Measurements from ENCODE around the gene DNAAF5.

DNAAF5 gene

GRCh38 chr7:761631-762030 lies 35.1 kb downstream of the DNAAF5 start:
- H3K4me1 ChIP-seq = 0 out of 2 replicates have a peak, but pooled peaks cover 7% of the 10 kb centered on the region
- H3K27me3 ChIP-seq = no peaks in the 10 kb centered on the region
- no peak overlapping the region for H3K27ac ChIP-seq
- peaks cover 99% of the 10 kb centered on the region for H3K36me3 ChIP-seq
- H3K9ac ChIP-seq = no peak overlapping the region
- no peak overlapping the region for H3K4me2 ChIP-seq
- peaks cover 14% of the 10 kb centered on the region for H3K9me3 ChIP-seq
- TF ChIP-seq Cebpa-rat (IDR thresholded peaks at IDR 0.05) = no peak
- H3K4me3 ChIP-seq = no peak overlapping the region
- peaks cover 8% of the 10 kb centered on the region; the same call in 1 of the 2 replicates for H4K20me1 ChIP-seq

DNA sequence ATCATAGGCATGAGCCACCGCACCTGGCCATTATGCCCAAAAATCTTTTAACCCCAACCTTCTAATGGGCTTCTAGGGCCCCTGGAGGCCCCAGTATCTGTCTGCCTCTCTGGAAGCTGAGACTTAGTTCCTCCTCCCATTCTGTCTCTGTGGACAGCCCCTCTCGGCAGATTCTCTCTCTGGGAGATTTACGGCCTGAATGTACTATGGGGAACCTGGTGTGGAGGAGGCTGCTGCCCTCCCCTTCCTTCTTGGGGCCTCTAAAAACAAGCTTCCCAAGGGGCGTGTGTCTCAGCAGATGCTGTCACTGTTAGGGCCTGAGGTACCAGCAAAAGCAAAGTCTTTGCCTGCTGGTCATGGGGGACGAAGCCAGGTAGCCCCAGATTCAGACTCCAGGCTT lies 36.4 kb downstream of the DNAAF5 start:
- Histone ChIP-seq H3K4me1 (0 out of 2 replicates have a peak, but pooled peaks cover 7% of the 10 kb centered on the region), H3K27ac (no peak overlapping the region), H3K9ac (no peak overlapping the region), H4K20me1 (peaks cover 8% of the 10 kb centered on the region; the same call in 1 of the 2 replicates), H3K4me3 (no peak overlapping the region), H3K4me2 (no peak overlapping the region), H3K9me3 (peaks cover 14% of the 10 kb centered on the region), H3K27me3 (no peaks in the 10 kb centered on the region), H3K36me3 (peaks cover 99% of the 10 kb centered on the region)
- no peak for TF ChIP-seq Cebpa-rat (IDR thresholded peaks at IDR 0.05)

DNA sequence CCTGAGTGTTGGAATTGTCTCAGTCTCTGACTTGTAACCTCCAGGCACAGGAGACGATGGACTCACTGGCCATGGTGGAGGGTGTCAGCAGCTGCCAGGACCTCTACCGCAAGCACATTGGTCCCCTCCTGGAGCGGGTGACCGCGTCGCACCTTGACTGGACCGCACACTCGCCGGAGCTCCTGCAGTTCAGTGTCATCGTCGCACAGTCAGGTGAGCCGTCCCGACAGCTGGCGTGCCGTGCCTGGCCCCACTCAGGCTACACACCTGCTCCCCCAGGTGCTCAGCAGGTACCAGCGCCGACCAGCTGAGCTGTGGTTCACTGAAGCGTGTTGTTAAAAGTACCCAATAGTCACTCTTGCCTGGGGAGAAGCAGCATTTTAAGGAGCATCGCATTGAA lies 37.3 kb downstream of the DNAAF5 start:
- Histone ChIP-seq H3K4me1 (0 out of 2 replicates have a peak, but pooled peaks cover 7% of the 10 kb centered on the region), H3K27ac (no peak overlapping the region), H3K4me2 (no peak overlapping the region), H3K9ac (no peak overlapping the region), H3K9me3 (peaks cover 14% of the 10 kb centered on the region), H4K20me1 (peaks cover 8% of the 10 kb centered on the region; the same call in 1 of the 2 replicates), H3K27me3 (no peaks in the 10 kb centered on the region), H3K36me3 (peaks cover 99% of the 10 kb centered on the region), H3K4me3 (no peak overlapping the region)
- no peak for TF ChIP-seq Cebpa-rat (IDR thresholded peaks at IDR 0.05)

DNA sequence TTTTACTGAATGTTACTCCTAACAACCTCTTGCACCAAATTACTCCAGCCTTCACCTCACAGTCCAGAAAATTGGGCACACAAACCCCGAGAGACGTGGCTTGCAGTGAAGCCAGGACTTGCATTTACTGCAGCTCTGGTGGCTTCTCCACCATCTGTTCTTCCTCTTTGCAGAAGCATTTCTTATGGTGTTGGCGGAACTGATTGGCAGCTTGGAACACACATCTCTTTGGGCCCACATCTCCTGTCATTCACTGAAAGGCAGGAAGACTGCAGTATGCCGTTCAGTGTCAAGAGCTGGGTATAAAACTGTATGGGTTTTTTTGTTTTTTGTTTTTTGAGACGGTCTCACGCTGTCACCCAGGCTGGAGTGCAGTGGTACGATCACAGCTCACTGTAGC lies 38.9 kb downstream of the DNAAF5 start:
- peaks cover 9% of the 10 kb centered on the region; the same call in 1 of the 2 replicates for H4K20me1 ChIP-seq
- TF ChIP-seq Cebpa-rat (IDR thresholded peaks at IDR 0.05) = no peak
- H3K27me3 ChIP-seq = no peaks in the 10 kb centered on the region
- H3K4me2 ChIP-seq = no peak overlapping the region
- H3K27ac ChIP-seq = no peak overlapping the region
- peaks cover 14% of the 10 kb centered on the region for H3K9me3 ChIP-seq
- no peak overlapping the region for H3K9ac ChIP-seq
- H3K36me3 ChIP-seq = peaks cover 99% of the 10 kb centered on the region
- H3K4me3 ChIP-seq = no peak overlapping the region
- 0 out of 2 replicates have a peak, but pooled peaks cover 7% of the 10 kb centered on the region for H3K4me1 ChIP-seq

DNA sequence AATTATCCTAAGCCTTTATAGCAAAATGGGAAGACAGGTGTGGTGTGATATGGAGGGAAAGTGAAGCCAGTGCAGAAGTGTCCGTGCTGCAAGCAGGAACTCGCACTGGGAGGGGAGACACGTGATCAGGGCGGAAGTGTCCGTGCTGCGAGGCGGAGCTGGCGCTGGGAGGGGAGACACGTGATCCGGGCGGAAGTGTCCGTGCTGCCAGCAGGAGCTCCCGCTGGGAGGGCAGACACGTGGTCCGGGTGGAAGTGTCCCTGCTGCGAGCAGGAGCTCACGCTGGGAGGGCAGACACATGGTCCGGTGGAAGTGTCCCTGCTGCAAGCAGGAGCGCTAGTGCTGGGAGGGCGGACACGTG lies 41.1 kb downstream of the DNAAF5 start:
- Histone ChIP-seq H3K9me3 (peaks cover 14% of the 10 kb centered on the region), H3K4me3 (no peak overlapping the region), H3K4me1 (peaks cover 14% of the 10 kb centered on the region; the same call in 1 of the 2 replicates), H3K9ac (no peak overlapping the region), H3K27me3 (no peaks in the 10 kb centered on the region), H3K36me3 (peaks cover 97% of the 10 kb centered on the region), H4K20me1 (peaks cover 18% of the 10 kb centered on the region; the same call in 1 of the 2 replicates), H3K27ac (no peak overlapping the region), H3K4me2 (no peak overlapping the region)
- TF ChIP-seq Cebpa-rat (IDR thresholded peaks at IDR 0.05) = no peak

DNA sequence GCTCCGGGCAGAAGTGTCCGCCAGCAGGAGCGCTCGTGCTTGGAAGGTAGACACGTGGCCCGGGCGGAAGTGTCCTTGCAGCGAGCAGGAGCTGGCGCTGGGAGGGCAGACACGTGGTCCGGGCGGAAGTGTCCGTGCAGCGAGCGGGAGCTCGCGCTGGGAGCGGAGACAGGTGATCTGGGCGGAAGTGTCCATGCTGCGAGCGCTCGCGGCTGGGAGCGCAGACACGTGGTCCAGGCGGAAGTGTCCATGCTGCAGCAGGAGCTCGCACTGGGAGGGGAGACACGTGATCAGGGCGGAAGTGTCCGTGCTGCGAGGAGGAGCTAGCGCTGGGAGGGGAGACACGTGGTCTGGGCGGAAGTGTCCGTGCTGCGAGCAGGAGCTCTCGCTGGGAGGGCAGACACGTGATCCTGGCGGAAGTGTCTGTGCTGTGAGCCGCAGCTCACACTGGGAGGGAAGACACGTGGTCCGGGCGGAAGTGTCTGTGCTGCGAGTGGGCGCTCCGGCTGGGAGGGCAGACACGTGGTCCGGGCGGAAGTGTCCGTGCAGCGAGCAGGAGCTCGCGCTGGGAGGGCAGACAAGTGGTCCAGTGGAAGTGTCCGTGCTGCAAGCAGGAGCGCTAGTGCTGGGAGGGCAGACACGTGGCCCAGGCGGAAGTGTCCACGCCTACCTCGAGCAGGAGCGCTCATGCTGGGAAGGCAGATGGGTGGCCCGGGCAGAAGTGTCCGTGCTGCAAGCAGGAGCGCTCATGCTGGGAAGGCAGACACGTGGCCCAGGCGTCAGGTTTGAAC lies 41.6 kb downstream of the DNAAF5 start:
- peaks cover 18% of the 10 kb centered on the region; the same call in 1 of the 2 replicates for H4K20me1 ChIP-seq
- no peaks in the 10 kb centered on the region for H3K27me3 ChIP-seq
- peaks cover 97% of the 10 kb centered on the region for H3K36me3 ChIP-seq
- no peak overlapping the region for H3K4me2 ChIP-seq
- no peak overlapping the region for H3K9ac ChIP-seq
- peaks cover 14% of the 10 kb centered on the region for H3K9me3 ChIP-seq
- TF ChIP-seq Cebpa-rat (IDR thresholded peaks at IDR 0.05) = no peak
- H3K27ac ChIP-seq = no peak overlapping the region
- no peak overlapping the region for H3K4me3 ChIP-seq
- H3K4me1 ChIP-seq = peaks cover 14% of the 10 kb centered on the region; the same call in 1 of the 2 replicates

DNA sequence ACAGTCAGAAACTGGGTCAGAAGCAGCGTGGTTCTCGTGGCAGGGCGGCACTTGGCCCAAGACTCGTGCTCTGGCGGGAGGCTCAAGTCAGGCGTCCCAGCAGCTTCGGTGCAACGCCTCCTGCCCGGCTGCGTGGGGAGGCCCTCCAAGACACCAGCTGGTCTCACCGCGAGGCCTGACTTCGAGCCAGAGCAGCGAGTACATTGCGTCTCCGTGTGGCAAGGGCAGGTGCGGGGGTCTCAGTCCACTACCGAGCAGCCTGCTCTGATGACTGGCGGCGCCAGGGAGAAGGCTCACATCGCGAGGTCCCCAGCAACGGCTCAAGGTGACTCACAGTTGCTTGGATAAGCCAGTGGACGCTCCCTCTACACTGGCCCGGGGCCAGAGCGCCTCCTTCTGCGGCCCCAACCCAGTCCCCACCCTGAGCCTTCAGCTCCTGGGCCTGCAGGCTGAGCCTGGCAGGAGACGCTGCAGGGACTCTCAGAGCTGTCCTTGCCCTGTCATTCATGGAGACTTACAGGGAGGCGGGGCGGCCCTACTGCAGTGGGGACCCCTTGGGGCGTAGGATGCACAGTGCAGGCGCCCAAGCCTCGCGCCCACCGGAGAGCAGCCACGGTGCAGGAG lies 42.5 kb downstream of the DNAAF5 start:
- H3K27me3 ChIP-seq = no peaks in the 10 kb centered on the region
- peaks cover 14% of the 10 kb centered on the region; the same call in 1 of the 2 replicates for H3K4me1 ChIP-seq
- H3K36me3 ChIP-seq = peaks cover 97% of the 10 kb centered on the region
- H4K20me1 ChIP-seq = peaks cover 18% of the 10 kb centered on the region; the same call in 1 of the 2 replicates
- H3K9ac ChIP-seq = no peak overlapping the region
- TF ChIP-seq Cebpa-rat (IDR thresholded peaks at IDR 0.05) = no peak
- H3K9me3 ChIP-seq = peaks cover 14% of the 10 kb centered on the region
- no peak overlapping the region for H3K4me3 ChIP-seq
- no peak overlapping the region for H3K4me2 ChIP-seq
- no peak overlapping the region for H3K27ac ChIP-seq

DNA sequence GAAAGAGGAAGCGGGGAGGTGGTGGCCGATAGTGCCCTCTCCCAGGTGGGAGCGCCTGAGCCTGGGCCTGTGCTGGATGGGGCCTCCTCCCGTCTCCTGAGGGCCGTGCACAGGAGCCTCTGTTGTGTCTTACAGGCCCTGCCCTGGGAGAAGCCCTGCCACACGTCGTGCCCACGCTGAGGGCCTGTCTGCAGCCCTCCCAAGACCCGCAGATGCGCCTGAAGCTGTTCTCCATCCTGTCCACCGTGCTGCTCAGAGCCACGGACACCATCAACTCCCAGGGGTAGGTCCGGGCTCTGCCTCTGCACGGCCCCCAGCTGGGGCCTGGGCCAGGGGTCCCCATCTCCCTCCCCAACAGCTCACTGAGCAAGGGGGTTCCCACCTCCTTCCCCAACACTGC lies 43.8 kb downstream of the DNAAF5 start:
- Histone ChIP-seq H4K20me1 (peaks cover 18% of the 10 kb centered on the region; the same call in 1 of the 2 replicates), H3K9ac (no peak overlapping the region), H3K4me3 (no peak overlapping the region), H3K27ac (no peak overlapping the region), H3K36me3 (peaks cover 97% of the 10 kb centered on the region), H3K4me1 (peaks cover 8% of the 10 kb centered on the region; the same call in 1 of the 2 replicates), H3K4me2 (no peak overlapping the region), H3K9me3 (peaks cover 6% of the 10 kb centered on the region), H3K27me3 (no peaks in the 10 kb centered on the region)
- no peak for TF ChIP-seq Cebpa-rat (IDR thresholded peaks at IDR 0.05)

DNA sequence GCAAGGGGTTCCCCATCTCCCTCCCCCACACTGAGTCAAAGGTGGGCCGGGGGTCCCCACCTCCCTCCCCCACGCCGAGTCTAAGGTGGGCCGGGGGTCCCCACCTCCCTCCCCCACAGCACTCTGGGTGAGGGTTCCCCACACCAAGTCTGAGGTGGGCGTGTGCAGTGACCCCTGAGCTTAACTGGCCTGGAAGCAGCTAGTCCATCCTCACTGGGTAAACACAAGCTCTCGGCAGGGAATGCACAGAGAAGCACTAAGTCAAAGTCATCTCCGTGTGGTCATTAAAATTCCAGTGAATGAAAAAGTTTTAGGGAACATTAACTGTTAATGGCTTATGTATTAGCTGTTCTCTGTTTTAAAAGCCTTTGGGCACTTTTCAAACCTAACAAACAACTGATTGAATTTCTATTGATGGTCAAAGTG lies 44.3 kb downstream of the DNAAF5 start:
- no peak overlapping the region for H3K9ac ChIP-seq
- peaks cover 1% of the 10 kb centered on the region; the same call in 1 of the 2 replicates for H3K9me3 ChIP-seq
- H3K4me3 ChIP-seq = no peak overlapping the region
- H3K27ac ChIP-seq = no peak overlapping the region
- H3K27me3 ChIP-seq = no peaks in the 10 kb centered on the region
- no peak for TF ChIP-seq Cebpa-rat (IDR thresholded peaks at IDR 0.05)
- H3K4me1 ChIP-seq = peaks cover 8% of the 10 kb centered on the region; the same call in 1 of the 2 replicates
- H3K36me3 ChIP-seq = peaks cover 97% of the 10 kb centered on the region
- no peak overlapping the region for H3K4me2 ChIP-seq
- peaks cover 18% of the 10 kb centered on the region; the same call in 1 of the 2 replicates for H4K20me1 ChIP-seq
